MM.1S (cell line): ENCODE results near the gene FBXO34.
A peak's percentile ranks its signal among the peaks of the same experiment; 100 is the strongest.

Experiments used
- DNase-seq: peaks from one replicate; pipeline ENCODE4 v3.0.0-alpha.2; 2015
- H2AFZ ChIP-seq: fragments of 300-600 bp; sonication (generic); 2 replicates; pipeline ENCODE4 v1.6.0; 2016; ENCODE audit warnings: antibody characterized with exemption, low read length
- H3F3A ChIP-seq: fragments of 300-600 bp; sonication (generic); 2 replicates; pipeline ENCODE4 v1.6.1; 2016; ENCODE audit warnings: mild to moderate bottlenecking, antibody characterized with exemption, low read length, moderate library complexity, mixed read lengths; ENCODE audit not compliant: insufficient read depth
- H3K27ac ChIP-seq: fragments of 300-600 bp; sonication (generic); 2 replicates; pipeline ENCODE4 v1.5.1; 2016; ENCODE audit warnings: mild to moderate bottlenecking, low read length
- H3K27me3 ChIP-seq: fragments of 300-600 bp; sonication (generic); replicated peaks from 2 replicates; pipeline ENCODE4 v1.6.0; 2016; ENCODE audit warnings: low read length; ENCODE audit not compliant: insufficient read depth
- H3K36me3 ChIP-seq: fragments of 300-600 bp; sonication (generic); replicated peaks from 2 replicates; pipeline ENCODE4 v1.6.1; 2016; ENCODE audit warnings: mild to moderate bottlenecking, low read length, mixed read lengths; ENCODE audit not compliant: insufficient read depth
- H3K4me1 ChIP-seq: fragments of 300-600 bp; sonication (generic); 2 replicates; pipeline ENCODE4 v1.6.1; 2016; ENCODE audit warnings: low read length, mixed read lengths
- H3K4me2 ChIP-seq: fragments of 300-600 bp; sonication (generic); 2 replicates; pipeline ENCODE4 v1.6.0; 2016; ENCODE audit warnings: low read depth, low read length
- H3K4me3 ChIP-seq: fragments of 300-600 bp; sonication (generic); 2 replicates; pipeline ENCODE4 v1.5.1; 2016; ENCODE audit warnings: low read length, mixed read lengths
- H3K79me2 ChIP-seq: fragments of 300-600 bp; sonication (generic); 2 replicates; pipeline ENCODE4 v1.6.1; 2016; ENCODE audit warnings: mixed run types, low read length, mixed read lengths
- H3K9ac ChIP-seq: fragments of 300-600 bp; sonication (generic); 2 replicates; pipeline ENCODE4 v1.6.1; 2016; ENCODE audit warnings: low read length, mixed read lengths
- H3K9me2 ChIP-seq: fragments of 300-600 bp; sonication (generic); replicated peaks from 2 replicates; pipeline ENCODE4 v1.6.1; 2016; ENCODE audit warnings: mild to moderate bottlenecking, low read length, mixed read lengths; ENCODE audit not compliant: insufficient read depth
- H3K9me3 ChIP-seq: fragments of 300-600 bp; sonication (generic); replicated peaks from 2 replicates; pipeline ENCODE4 v1.6.1; 2016; ENCODE audit warnings: mild to moderate bottlenecking, low read length, mixed read lengths; ENCODE audit not compliant: insufficient read depth
- H4K20me1 ChIP-seq: fragments of 300-600 bp; sonication (generic); 2 replicates; pipeline ENCODE4 v1.6.1; 2016; ENCODE audit warnings: mild to moderate bottlenecking, low read length, moderate library complexity, mixed read lengths; ENCODE audit not compliant: insufficient read depth
- CTCF ChIP-seq: fragments of 300-600 bp; sonication (generic); IDR thresholded peaks from 2 replicates; pipeline ENCODE4 v1.5.1; 2016; ENCODE audit warnings: antibody characterized with exemption, low read length, mixed read lengths
- EZH2 ChIP-seq: fragments of 300-600 bp; sonication (generic); optimal IDR thresholded peaks from 2 replicates; pipeline ENCODE3; 2017; ENCODE audit warnings: low read depth, mild to moderate bottlenecking, antibody characterized with exemption, low read length, mixed read lengths
- EZH2phosphoT487 ChIP-seq: fragments of 300-600 bp; sonication (generic); IDR thresholded peaks from 2 replicates; pipeline ENCODE4 v1.6.1; 2018; ENCODE audit warnings: antibody characterized with exemption, low read length

The FBXO34 gene

GRCh38 chr14:55276736-55277135 lies 5.5 kb downstream of the FBXO34 start:
- Histone ChIP-seq H3K9ac (no peak overlapping the region), H2AFZ (no peak overlapping the region), H3K4me3 (no peak overlapping the region), H3K27ac (no peak overlapping the region), H3K27me3 (no peaks in the 10 kb centered on the region), H3K4me1 (peaks cover 5% of the 10 kb centered on the region; the same call in 1 of the 2 replicates), H4K20me1 (no peaks in the 10 kb centered on the region), H3K79me2 (peaks cover 90% of the 10 kb centered on the region), H3F3A (peaks cover 9% of the 10 kb centered on the region), H3K9me2 (no peaks in the 10 kb centered on the region), H3K4me2 (peak overlapping the region; percentile 72; the same call in 1 of the 2 replicates), H3K36me3 (no peaks in the 10 kb centered on the region), H3K9me3 (no peaks in the 10 kb centered on the region)
- DNase-seq = no peak
- no peak for TF ChIP-seq EZH2phosphoT487
- TF ChIP-seq CTCF = no peak
- no peak for TF ChIP-seq EZH2

- peaks cover 9% of the 10 kb centered on the region for H3F3A ChIP-seq
- H3K4me3 ChIP-seq = peak overlapping the region; percentile 30; the same call in 1 of the 2 replicates
- DNase-seq = peak; percentile 63
- H3K27ac ChIP-seq = peak overlapping the region; percentile 71; the same call in 1 of the 2 replicates
- peak overlapping the region; percentile 72 for H3K4me2 ChIP-seq
- no peak overlapping the region; the same call in 1 of the 2 replicates for H3K9ac ChIP-seq
- no peaks in the 10 kb centered on the region for H3K36me3 ChIP-seq
- H3K27me3 ChIP-seq = no peaks in the 10 kb centered on the region
- H3K9me3 ChIP-seq = no peaks in the 10 kb centered on the region
- H3K4me1 ChIP-seq = peaks cover 5% of the 10 kb centered on the region; the same call in 1 of the 2 replicates
- TF ChIP-seq EZH2phosphoT487 (no peak), CTCF (no peak), EZH2 (no peak)
- peaks cover 89% of the 10 kb centered on the region for H3K79me2 ChIP-seq
- no peaks in the 10 kb centered on the region for H4K20me1 ChIP-seq
- H3K9me2 ChIP-seq = no peaks in the 10 kb centered on the region
- no peak overlapping the region for H2AFZ ChIP-seq
Observed at GRCh38 chr14:55277972-55278740, 6.9 kb downstream of the FBXO34 start.

GRCh38 chr14:55279384-55279783 lies 8.2 kb downstream of the FBXO34 start:
- Histone ChIP-seq H3K36me3 (no peaks in the 10 kb centered on the region), H2AFZ (no peak overlapping the region), H3K9me3 (no peaks in the 10 kb centered on the region), H3K27me3 (no peaks in the 10 kb centered on the region), H3K27ac (no peak overlapping the region), H3K4me1 (peaks cover 5% of the 10 kb centered on the region; the same call in 1 of the 2 replicates), H3K9me2 (no peaks in the 10 kb centered on the region), H3K9ac (no peak overlapping the region), H4K20me1 (no peaks in the 10 kb centered on the region), H3K4me2 (no peak overlapping the region), H3F3A (peaks cover 9% of the 10 kb centered on the region), H3K79me2 (peaks cover 86% of the 10 kb centered on the region), H3K4me3 (no peak overlapping the region)
- DNase-seq = no peak
- TF ChIP-seq EZH2 (no peak), CTCF (no peak), EZH2phosphoT487 (no peak)
